HG03521 (cell line): ENCODE measurements around the gene DNAJB2.
"Not testable (repeated sequence)": the region's sequence is repeated elsewhere in the genome, so short reads cannot be mapped to it uniquely, and the experiment has no call there.

ENCODE experiments used
- ATAC-seq: cut with Tn5 transposase; IDR thresholded peaks from one replicate; pipeline ENCODE4 v1.9.1; 2021; ENCODE audit warnings: mild to moderate bottlenecking, moderate library complexity; ENCODE audit not compliant: unreplicated experiment

DNAJB2 gene

DNA sequence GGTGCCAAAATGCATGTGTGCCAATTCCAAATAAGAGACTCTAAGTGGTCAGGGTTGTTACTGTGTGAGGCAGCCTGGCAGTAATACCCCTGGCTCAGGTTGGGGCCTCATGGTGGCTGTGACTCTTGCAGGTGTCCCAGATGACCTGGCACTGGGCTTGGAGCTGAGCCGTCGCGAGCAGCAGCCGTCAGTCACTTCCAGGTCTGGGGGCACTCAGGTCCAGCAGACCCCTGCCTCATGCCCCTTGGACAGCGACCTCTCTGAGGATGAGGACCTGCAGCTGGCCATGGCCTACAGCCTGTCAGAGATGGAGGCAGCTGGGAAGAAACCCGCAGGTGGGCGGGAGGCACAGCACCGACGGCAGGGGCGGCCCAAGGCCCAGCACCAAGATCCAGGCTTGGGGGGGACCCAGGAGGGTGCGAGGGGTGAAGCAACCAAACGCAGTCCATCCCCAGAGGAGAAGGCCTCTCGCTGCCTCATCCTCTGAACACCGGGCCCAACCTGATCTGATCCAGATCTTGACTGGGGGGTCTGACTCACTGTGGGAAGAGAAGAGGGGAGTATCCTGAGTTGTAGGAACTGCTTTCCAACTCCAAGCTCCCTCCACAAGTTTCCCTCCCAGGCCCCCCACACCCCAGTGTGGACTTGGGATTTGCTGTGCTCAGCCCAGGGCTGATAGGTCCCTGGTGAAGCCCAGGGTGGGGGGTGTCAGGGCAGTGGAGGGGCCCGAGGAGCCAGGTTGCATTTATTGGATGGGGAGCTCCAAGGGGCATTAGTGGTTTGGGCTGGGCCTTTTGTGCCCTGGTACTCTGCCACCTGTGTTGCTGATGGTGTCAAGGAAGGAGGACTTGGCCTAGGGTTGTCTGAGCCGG is 5.6 kb downstream of the DNAJB2 start:
- no peak for ATAC-seq

DNA sequence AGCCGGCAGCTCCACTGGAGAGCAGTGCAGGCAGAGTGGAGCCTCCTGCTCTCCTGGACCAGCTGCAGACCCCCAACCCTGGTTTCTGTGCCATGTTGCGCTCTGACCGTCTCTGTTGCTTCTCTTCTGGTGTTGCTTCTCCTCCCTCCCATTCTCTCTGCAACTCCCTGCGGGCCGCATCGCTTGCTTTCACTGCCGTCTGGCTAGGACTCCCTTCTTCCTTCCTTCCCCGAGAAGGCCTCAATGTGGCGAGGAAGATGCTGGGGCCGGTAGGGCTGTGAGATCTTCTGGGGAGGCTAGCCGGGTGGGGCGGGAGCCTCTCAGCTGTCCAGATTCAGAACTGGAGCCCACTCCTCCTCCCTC is 6.2 kb downstream of the DNAJB2 start:
- no peak for ATAC-seq

DNA sequence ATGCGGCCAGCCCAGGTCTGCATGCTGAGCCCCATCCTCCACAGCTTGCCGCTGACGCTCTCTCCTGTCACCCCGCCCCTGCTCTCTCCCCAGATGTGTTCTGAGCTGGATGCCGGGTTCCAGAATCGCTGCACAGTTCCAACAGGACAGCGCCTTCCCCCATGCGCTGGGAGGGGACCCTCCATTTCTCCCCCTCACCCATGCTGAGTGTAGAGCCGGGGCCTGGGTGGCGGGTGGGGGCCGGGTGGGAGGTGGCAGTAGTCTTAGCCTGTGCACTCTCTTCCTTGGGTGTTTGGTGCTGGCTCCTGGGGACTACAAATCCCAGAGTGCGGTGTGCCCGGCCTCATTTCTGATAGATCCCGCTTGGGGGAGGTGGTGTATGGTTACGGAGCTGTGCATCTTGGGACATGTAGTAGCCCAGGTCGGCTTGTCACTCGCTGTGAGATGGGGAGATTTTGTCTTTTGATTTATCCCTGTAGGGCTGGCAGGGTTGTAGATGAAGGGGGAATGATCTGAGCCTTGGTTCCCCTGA is 6.8 kb downstream of the DNAJB2 start:
- ATAC-seq: no peak

DNA sequence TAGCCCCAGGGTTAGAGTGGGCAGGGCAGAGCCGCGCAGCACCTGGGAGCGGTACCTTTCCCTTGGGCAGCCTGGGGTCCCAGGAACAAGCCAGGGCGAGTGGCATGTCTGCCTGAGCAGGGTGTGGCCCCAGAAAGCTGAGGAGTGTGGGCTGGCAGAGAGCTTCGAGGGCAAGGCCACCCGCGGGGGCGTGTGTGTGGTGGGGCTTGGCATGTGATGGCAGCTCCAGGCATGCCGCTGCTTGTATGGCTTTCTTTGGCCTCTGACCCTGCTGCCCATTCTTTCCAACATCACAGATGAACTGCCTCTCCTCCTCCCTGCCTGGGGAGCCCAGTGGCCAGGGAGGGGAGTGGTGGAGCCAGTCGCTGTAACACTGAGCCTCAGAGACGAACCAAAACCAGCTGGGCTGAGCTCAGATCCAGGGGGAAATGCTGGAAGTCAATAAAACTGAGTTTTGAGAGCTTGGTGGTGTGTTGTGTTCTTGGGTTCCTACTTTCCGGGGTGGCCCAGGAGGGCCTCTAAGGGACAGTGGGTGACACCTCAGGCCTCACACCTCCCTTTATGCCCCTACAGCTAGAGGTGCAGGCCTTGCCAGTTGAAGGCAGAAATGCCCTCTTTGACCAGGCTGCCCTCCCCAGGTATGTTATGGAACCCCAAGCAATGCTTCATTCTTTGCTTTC is 7.4 kb downstream of the DNAJB2 start:
- ATAC-seq: no peak

DNA sequence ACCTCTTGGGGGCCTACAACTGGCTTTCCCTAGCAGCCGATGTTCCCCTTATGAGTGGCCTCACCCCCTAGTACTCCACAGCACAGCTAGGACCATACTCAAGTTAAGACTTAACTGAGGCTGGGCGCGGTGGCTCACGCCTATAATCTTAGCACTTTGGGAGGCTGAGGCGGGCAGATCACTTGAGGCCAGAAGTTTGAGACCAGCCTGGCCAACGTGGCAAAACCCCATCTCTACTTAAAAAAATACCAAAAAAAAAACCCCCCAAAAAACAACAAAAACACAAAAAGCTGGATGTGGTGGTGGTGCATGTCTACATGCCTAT is 7.9 kb downstream of the DNAJB2 start:
- not testable (repeated sequence) for ATAC-seq

DNA sequence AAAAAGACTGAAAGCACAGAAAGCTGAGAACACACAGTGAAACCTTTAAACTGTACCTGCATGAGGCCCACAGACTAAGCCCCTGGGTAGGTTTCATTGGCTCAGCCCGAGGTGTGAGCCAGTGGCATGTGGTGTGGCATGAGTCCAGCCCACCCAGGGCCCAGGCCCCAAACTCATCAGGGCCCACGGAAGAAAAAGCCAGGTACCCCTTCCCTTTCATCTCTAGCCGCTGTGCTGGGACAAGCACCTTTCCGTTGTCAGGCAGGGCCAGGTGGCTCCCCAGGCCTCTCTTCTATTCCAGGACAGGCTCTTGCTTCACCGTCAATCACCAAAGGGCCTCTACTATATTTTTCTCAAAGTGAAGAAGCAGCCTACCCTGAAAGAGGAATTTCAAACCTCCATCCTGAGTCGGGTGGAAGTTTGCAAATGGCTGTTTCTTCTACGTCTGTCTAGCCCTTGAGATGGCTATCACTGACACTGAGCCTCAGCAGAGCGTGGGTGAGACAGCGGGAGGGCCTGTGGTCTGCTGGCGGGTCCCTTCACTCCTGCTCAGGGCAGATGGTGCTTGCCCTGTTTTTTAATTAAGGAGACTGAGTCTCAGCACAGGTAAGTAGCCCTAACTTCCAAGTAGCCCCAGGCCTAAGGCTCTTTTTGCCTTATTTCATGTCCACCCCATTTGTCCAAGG is 8.6 kb downstream of the DNAJB2 start:
- ATAC-seq: no peak

DNA sequence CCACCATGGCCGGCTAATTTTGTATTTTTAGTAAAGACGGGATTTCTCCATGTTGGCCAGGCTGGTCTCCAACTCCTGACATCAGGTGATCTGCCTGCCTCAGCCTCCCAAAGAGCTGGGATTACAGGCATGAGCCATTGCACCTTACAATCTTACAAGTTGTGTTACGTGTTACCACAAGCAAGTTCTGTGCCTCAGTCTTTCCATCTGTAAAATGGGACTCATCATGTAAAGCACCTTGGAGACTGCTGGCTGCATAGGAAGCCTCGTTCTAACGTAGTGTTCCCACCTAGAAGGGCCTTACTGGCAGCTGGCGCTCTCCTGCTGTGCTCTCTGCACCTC is 10.0 kb downstream of the DNAJB2 start:
- no peak for ATAC-seq

DNA sequence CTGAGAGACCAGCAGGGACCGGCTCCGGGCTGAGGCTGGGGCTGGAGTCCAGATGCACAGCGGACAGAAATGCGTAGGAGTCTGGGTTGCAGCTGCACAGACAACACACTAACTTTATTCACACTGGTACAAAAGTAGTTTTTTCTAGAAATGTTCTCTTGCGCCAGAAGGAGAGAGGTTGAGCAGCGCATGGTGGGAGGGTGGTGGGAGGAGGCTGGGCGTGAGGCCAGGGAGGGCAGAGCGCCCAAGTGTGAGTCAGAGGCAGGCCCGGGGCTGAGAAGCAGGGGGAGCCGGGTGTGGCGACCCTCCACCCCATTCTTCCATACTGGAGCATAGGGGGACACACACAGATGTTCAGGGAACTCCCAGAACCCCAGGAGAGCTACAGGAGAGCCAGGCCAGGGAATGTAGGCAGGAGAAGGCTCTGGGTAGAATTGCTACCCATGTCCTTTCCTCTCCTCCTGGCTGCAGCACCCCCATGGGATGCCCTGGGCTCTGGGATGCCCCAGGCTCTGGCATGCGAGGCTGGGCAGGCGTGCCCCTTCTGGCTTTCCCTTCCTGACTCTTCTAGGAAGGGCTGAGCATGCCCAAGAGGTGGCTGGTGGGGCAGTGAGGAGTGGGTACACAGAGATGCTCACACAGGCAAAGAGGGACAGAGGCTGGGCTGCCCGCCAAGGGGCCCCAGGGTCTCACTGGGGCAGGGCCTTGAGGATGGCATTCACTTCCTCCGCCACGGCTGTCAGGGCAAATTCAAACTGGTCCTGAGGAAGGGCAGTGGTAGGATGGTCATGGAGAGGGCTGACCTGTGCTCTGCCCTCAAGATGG is 10.6 kb downstream of the DNAJB2 start:
- ATAC-seq: no peak

DNA sequence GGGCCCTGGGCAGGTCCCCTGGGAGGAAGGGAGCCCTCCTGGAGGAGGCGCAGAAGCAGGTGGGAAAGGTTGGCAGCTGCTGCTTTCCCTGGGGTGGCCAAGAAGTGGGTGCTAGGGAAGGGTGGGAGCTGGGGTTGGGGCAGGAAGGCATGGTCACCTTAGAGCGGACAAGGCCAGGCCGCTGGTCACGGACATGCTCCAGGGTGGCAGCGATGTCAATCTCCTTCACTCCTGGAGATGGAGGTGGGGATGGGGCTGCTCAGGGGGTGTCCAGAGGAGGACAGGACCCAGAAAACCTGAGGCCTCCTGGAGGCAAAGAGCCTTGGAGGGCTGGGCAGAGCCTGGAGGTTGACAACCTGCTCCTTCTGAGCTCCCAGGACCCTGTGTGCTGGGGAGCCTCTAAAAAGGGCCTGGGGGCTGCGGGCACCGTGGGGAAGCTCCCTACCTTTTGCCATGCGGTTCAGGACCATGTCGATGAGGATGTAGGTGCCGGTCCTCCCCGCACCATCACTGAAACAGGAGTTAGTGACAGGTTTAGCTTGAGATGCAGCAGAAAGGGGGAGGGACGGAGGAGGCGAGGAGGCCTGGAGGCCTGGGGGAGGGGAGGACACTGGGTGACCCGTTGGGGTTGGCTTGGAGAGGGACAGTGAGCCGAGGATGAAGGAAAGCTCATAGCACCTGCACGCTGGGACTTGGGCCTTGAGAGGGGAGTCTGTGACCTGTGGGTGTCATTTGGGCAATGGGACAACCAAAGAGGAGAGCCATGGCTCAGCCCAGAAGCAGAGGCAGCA is 11.4 kb downstream of the DNAJB2 start:
- no peak for ATAC-seq

DNA sequence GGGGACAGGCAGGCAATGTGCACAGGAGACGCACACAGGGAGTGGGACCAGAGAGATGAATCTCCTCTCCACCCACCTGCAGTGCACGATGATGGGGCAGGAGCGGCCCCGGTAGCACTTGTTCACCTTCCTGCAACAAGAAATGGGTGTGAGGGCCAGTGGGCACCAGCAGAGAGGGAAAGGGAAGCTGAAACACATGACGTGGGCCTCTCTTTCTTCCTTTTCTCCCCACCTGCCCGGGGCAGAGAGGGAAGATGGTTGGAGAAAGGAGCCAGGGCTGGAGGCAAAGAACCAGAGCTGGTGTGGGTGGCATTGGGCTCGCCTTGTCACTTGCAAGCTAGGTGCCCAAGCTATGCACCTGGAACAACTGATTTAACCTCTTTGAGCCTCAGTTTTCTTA is 12.2 kb downstream of the DNAJB2 start:
- no peak for ATAC-seq

DNA sequence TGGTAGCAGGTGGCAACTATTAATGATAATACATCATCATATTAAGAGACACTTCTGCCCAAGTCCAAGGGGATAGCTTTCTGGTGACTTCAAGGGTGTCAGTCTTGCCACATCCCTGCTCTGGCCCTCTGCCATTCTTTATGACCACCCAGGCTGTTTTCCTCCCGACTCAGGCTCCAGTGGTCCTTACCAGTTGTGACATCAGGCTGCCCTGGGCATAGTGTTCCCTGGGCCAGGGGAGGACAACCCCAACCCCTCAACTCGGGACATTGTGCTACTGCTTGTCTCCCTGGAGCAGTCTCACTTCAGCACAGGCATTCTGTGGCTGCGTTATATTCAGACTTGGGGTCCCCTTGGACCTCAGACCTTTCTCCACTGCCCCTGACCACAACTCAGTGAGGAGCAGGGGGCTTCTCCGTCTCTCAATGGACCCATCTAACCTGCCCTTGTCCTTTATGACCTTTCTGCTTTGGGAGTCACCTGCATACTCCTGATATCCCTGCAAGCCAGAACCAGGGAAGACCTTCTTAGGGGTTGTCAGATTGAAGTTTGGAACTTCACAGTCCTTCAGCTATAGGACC is 12.8 kb downstream of the DNAJB2 start:
- ATAC-seq: no peak

DNA sequence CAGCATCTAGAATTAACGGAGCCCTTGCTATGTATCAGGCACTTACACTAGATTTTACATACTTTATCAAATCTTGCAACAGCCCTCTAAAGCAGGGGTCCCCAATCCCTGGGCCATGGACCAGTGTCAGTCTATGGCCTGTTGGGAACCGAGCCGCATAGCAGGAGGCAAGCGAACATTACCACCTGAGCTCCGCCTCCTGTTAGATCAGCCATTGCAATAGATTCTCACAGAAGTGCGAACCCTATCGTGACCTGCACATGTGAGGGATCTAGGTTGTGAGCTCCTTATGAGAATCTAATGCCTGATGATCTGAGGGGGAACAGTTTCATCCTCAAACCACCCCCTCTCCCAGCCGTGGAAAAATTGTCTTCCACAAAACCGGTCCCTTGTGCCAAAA is 13.4 kb downstream of the DNAJB2 start:
- no peak for ATAC-seq

DNA sequence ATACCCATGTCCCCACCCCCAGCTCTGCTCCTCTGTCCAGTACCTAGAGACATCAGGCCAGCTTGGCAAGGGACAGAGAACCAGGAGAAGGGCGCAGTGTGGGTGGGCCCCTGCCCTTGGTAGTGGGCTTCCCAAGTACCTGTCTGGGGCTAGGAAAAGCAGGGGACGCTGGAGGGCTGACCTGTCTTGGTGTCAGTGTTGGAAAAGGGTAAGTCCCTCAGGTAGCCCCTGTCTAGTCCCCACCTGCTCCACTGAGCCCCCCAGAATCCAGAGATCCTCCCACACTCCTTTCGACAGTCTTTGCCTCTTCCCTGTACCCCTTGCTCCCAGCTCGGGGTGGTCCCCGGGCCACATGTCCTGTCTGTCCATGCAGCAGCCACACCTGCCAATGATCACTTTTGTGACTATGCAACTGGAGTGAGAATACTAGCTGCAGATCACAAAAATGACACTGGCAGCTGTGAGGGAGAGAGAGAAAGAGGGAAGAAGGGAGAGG is 14.6 kb downstream of the DNAJB2 start:
- no peak for ATAC-seq

DNA sequence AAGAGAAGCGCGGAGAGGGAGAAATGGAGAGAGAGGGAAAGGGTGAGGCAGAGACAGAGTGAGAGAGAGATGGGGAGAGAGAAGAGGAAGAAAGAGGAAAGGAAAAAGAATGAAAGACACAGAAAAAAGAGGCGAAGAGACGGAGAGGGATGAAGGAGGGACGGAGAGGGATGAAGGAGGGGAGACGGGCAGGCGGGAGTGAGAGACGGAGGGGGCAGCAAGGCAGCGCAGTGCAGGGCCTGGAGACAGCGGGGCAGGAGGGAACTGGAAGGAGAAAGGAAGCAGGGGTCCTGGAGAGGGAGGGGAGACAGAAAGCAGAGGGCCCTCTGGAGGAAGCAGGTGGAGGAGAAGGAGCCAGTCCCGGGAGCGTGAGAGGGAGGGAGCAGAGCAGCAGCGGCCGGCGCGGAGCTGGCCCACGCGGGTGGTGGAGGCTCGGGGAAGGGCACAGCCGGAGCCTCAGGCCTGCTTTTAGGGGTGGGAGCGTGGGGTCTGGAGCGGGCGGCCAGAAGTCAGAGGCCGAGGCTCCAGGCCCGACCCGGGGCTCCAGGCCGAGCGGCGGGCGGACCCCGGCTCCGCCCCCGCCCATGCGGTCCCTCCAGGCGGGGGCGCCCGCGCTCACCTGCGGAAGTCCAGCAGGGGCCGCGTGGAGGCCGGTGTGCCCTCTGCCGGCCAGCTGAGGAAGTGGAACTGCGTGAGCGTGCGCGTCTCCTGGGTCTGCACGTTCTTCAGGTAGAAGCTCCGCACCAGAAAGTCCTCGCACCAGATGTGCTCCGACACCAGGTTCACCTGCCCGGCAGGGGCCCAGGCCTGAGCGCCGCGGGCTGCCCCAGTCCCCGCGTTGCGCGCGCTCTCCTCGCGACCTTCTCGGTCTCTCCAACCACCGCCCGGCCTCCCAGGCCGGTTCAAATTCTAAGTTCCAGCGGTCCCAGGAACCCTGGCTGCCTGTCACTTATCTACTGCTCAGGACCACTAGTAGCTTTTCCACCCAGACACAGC is 15.5 kb downstream of the DNAJB2 start:
- ATAC-seq: peak; percentile 79

DNA sequence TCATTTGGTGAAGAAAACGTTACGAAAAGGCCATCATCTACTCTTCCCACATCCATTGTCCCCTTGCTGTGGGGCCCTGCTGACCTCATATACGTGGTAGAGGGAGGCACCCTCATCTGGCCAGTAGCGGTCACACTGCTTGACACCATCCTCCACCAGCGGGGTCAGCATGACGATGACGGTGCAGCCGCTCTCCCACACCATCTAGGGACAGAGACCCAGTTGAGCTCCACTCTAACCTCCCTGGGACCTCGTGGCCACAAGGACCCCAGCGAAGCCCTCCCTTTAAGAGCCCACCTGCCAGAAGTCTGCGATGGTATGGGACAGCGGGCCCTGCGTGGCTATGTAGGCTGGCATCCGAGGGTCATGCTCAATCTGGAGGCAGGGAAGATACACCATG is 17.0 kb downstream of the DNAJB2 start:
- no peak for ATAC-seq

DNA sequence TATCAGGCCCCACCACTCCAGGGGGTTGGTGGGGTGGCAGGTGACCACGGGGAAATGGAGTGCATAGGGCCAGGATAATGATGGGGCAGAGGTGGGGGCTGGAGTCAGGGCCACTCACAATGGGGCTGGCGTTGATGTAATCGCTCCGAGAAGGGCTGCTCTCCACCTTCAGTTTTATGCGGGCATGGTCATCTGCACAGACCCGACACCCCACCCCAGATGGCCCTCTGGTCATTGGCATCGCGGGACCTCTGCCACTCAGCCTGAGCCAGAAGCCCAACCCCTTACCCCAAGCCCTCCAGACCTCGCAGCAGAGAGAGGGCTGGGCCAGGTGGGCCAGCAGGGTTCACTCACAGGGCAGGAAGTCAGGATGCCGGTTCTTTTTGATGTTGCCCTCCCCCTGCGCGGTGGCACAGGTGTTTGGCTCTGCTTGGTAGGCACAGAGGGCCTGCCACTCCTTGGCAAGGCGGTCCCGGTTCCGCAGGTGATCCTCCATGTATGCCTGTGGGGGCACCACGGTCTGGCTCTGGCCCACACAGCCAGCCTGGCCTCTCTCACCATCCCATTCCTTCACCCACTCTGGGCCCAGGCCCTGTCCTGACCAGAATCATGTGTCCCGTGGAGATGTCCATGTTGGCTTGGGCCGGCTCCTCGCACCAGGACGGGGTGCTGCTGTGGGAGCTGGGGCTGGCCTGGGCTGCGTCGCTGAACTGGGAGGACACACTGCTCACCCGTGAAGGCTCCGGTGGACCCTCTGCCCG is 17.6 kb downstream of the DNAJB2 start:
- ATAC-seq: no peak

DNA sequence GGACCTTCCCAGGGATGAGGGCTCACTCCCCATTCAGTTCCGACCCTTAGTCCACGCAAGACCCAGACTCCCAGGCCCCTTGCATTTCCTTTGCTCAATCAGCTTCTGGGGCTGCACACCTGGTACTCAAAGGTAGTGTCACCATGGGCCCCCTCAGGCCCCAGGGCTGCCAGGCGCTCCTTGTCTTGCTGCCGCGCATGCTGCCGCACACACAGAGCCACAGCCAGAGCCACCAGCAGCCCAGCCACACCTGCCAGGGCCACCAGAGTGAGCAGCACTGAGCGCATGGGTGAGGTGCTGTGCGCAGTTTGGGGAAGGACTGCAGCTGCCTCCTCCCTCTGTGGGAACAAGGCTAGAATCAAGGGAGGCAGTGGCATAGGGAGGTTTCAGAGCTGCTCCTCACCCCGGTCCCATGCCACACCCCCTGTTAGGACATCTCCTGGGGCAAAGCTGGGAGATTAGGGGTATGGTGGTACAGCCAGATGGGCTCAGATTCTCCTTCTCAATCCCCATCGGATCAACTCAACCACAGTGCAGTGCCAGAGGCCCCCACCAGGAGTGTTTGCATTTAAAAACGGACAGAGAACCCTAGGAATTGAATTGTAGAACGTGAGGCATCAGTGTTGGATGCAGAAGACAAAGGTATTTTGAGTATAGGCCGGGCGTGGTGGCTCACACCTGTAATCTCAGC is 18.7 kb downstream of the DNAJB2 start:
- ATAC-seq: no peak
